ENCODE results near the gene FAM184B.

DNA sequence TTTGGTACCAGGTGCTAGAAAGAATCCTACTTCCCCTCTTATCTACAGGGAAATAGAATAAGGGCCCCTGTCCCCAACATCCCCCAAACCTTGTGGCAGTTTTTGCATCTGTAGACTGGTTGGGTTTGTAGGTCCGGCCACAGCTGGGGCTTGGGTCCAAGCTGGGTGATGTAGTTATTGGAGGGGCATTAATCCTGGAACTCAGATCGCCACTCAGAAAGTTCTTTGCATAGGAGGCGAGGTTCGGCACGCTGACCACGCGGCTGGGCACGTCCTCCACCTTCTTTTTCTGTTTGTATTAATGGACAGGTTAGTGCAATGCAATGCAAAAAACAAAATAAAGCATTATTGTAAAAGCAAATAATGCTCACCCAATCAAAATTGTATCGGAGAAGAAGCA lies 147.8 kb downstream of the FAM184B start:
- no peak for TF ChIP-seq POLR2A (IDR thresholded peaks at IDR 0.05)
- TF ChIP-seq, protein P1, sequence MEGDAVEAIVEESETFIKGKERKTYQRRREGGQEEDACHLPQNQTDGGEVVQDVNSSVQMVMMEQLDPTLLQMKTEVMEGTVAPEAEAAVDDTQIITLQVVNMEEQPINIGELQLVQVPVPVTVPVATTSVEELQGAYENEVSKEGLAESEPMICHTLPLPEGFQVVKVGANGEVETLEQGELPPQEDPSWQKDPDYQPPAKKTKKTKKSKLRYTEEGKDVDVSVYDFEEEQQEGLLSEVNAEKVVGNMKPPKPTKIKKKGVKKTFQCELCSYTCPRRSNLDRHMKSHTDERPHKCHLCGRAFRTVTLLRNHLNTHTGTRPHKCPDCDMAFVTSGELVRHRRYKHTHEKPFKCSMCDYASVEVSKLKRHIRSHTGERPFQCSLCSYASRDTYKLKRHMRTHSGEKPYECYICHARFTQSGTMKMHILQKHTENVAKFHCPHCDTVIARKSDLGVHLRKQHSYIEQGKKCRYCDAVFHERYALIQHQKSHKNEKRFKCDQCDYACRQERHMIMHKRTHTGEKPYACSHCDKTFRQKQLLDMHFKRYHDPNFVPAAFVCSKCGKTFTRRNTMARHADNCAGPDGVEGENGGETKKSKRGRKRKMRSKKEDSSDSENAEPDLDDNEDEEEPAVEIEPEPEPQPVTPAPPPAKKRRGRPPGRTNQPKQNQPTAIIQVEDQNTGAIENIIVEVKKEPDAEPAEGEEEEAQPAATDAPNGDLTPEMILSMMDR (IDR thresholded peaks at IDR 0.05): no peak

Data from heart left ventricle (tissue), 13 donors.